ENCODE measurements around the gene LRRN2.

GRCh38 chr1:204627436-204627835, 58.1 kb downstream of the LRRN2 start:
- TF ChIP-seq, protein P1, sequence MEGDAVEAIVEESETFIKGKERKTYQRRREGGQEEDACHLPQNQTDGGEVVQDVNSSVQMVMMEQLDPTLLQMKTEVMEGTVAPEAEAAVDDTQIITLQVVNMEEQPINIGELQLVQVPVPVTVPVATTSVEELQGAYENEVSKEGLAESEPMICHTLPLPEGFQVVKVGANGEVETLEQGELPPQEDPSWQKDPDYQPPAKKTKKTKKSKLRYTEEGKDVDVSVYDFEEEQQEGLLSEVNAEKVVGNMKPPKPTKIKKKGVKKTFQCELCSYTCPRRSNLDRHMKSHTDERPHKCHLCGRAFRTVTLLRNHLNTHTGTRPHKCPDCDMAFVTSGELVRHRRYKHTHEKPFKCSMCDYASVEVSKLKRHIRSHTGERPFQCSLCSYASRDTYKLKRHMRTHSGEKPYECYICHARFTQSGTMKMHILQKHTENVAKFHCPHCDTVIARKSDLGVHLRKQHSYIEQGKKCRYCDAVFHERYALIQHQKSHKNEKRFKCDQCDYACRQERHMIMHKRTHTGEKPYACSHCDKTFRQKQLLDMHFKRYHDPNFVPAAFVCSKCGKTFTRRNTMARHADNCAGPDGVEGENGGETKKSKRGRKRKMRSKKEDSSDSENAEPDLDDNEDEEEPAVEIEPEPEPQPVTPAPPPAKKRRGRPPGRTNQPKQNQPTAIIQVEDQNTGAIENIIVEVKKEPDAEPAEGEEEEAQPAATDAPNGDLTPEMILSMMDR (IDR thresholded peaks at IDR 0.05), result no peak
- no peak for TF ChIP-seq POLR2A (IDR thresholded peaks at IDR 0.05)
